HG02840 (cell line): ENCODE data around the gene TREH.

Source experiments
- ATAC-seq: cut with Tn5 transposase; IDR thresholded peaks from one replicate; pipeline ENCODE4 v1.9.1; 2021; ENCODE audit warnings: mild to moderate bottlenecking, moderate library complexity, moderate number of reproducible peaks; ENCODE audit not compliant: unreplicated experiment, low FRiP score

TREH gene

GRCh38 chr11:118632577-118633318, 46.7 kb downstream of the TREH start:
- no peak for ATAC-seq

GRCh38 chr11:118631142-118631909, 48.1 kb downstream of the TREH start:
- no peak for ATAC-seq

GRCh38 chr11:118629761-118630661, 49.4 kb downstream of the TREH start:
- no peak for ATAC-seq

- no peak for ATAC-seq
Measured at GRCh38 chr11:118628861-118629549, 50.4 kb downstream of the TREH start.

- no peak for ATAC-seq
Measured at GRCh38 chr11:118628432-118628831, 51.0 kb downstream of the TREH start.

GRCh38 chr11:118628031-118628430, 51.4 kb downstream of the TREH start:
- no peak for ATAC-seq

GRCh38 chr11:118627566-118627965, 51.9 kb downstream of the TREH start:
- ATAC-seq, result no peak

- no peak for ATAC-seq
Measured at GRCh38 chr11:118625976-118626375, 53.5 kb downstream of the TREH start.

DNA sequence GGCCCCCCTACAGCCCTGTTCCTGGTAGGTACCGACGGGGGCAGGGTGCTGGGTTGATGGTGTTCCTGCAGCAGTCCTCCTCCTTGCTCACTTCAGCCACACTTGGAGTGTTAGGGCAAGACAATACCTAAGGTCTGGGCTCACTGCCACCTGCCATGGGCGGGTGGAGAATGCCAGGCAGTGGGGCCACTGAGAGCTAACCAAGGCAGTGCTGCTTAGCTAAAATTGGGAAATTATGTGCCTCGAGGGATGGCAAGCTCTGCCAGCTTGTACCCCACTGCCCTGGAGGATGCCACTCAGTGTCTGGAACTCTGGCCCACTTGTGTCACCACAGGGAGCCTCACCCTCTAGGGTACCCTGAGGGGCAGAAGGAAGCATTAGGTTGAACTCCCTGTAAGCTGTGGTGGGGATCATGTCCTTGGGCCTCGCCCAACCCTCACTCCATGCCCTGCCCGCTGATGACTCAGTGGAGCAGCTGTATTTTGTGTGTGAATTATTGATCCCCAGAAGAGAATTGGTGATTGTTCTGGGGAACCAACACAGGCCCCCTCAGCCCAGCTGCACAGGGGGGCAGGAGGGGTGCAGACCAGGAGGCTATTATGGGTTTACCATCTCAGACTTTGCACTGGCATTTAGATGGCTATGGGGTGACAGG, 54.3 kb downstream of the TREH start:
- no peak for ATAC-seq

- no peak for ATAC-seq
Measured at GRCh38 chr11:118623269-118623655, 56.2 kb downstream of the TREH start.

DNA sequence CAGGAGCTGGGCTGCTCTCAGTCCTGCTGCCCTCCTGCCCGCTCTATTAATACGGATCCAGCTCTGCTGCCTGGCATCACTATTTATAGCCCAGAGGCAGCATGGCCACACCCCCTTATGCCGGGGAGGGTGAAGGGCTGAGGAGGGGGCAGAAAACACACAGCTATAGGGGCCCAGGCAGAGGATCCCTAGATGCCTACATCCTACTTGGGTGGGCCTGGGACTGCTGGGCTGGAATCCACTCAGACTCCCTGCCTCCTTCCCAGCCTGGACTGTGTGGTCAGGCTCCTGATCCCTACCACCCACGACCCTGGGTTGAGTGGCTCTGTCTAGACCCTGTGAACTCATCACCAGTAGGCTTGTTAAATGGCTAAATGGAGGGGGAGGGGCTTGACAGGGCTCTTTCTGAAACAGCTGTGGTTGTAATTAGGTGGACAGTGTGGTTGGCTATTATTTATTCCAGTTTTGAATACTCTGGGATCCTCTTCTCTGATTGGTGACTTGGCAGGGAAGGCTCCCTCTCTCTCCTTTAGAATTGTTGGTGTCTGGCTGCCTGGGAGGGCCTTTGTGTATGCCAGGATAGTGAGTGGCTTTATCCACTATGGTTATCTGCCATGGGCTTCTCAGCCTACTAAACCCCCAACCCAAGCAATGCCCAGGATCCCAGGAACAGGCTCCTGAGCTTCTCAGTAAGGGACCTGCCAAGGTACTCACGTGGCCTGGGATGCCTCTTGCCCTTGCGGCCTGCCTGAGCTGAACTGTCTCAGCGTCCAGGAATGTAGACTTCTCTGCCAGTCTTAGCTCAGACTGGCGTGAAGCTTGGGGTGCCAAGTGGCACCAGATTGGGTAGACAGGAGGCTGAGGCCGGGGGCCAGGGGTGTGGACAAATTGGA, 56.8 kb downstream of the TREH start:
- no peak for ATAC-seq

GRCh38 chr11:118621784-118622375, 57.6 kb downstream of the TREH start:
- ATAC-seq, result no peak

DNA sequence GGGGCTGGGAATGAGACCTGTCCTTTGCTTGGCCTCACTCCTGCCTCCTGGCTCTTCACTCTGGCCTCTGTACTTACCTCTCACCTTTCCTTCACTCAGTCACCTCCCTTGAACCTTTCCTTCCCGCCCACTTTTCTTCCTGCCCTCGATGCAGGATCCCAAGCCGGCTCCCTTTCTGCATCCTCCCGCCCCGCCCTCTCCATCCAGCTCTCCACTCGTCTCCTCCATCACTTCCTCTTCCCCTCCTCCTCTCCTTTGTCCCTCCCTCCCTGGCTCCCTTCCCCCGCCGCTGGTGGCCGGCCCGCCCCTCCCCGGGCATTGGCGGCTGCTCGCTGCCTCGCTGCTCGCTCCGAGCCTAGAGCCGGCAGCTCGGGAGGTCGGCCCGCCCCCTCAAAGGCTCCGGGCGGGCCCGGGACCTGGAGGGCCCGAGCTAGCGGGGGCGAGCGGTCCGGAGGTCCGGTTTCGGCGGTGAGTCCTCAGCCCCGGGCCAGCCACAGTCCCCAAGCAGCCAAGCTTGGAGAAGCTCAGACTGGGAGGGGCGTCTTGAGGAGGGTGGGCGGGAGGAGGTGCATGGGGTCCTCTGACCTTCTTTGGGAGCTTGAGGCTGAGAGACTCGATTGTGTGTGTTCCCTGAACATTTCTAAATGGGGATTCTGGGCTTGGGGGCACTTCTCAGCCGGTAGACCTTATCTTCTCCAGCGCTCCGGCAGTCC, 58.2 kb downstream of the TREH start:
- no peak for ATAC-seq

DNA sequence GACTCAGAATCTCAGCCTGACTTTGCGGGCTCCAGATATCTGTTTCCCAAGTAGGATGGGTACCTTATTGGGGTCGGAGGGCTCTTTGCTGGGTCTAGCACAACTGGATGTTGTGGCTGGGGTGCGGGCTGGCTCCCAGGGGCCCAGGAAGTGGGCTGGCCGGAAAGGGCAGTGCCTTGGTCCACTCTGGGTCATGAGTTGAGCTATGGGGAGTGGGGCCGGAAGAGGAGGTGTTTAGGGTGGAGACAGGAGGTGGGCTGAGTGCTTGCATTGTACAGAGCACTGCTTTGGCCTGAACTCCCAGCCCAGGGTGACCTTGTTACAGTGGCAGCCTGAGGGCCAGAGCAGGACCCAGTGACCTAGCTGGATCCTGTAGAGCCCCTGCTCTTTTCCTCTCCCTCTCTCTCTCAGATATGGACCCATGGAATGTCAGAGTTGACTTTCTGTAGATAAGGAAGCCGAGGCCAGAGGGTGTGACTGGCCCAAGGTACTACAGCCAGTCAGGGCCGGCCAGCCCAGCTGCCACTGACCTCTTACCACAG, 58.9 kb downstream of the TREH start:
- ATAC-seq, result no peak

GRCh38 chr11:118619444-118620197, 59.8 kb downstream of the TREH start:
- ATAC-seq, result no peak

DNA sequence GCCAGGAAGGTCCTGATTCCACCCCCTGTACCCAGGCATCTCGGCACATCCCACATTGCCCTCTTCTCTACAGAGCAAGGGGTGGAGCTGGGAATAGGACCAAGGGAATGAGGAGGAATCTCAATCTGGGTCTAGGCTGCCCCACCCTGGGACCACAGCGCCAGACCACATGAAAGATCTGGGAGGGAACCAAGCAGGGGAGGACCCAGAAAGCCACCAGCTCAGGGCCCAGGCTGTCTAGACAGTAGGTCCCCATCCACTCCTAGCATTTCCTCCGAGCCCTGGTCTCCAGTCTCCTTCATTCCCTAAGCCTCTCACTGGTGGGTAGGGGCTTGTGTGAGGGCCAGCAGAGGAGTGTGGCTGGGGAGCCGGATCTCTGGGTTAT, 60.5 kb downstream of the TREH start:
- no peak for ATAC-seq
